NCI-H82 treated with DMSO at 0.1 percent for 48 hours (cell line): ENCODE results near the gene CAPNS2.
"Not testable (repeated sequence)": the region's sequence is repeated elsewhere in the genome, so short reads cannot be mapped to it uniquely, and the experiment has no call there.

Experiments
- DNase-seq: peaks from one replicate; lab custom pipeline; 2025; ENCODE audit not compliant: unreplicated experiment; lab: John Stamatoyannopoulos, UW

CAPNS2 gene

DNA sequence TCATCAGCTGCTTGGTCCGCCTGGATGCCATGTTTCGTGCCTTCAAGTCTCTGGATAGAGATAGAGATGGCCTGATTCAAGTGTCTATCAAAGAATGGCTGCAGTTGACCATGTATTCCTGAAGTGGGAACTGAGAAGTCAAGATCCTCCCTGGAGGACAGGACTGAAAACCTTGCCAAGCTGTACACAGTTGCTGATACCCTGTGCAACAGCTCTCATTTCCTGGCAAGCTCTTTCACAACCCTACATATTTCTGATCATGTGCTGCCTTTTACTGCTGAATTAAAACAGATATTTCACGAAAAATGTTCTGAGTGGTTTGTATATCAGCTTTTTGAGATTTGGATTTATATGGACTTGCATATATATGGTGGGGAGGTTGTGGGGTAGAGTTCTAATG, 898 bp downstream of the CAPNS2 start:
- DNase-seq, result no peak

DNA sequence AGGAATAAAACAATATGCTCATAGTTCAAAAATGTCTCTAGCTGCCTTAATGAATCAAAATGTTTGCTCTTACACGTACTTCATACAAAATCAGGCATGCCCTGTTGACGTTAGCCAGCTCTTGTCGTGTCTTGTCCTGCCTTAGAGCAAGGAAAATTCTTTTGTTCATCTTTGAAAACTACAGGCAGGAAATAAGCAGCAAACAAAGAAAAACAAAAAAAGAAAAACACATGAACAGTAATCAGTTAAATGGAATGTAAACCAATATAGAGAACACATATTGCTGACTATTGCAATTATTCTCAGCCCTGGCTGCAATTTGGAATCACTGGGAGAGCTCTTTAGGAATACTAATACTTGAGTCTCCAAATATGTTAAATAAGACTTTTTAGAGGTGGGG, 1.7 kb downstream of the CAPNS2 start:
- no peak for DNase-seq

DNA sequence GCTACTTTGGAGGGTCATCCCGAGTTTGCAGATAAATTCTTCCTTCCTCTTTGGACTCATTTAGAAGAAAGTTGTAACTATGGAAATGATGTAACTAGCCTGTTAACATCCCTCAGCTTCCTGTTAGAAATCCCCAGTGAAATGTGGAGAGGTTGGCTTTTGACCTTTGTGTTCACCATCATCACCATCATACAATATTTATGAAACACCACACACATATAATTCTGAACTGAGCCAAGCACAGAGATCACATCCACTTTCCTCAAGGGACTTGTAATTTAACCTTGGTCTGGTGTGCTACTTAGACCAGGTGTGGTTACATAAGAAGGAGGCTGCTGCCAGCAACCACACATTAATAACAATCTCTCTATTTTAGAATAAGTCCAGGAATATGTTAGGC, 2.5 kb downstream of the CAPNS2 start:
- DNase-seq, result no peak

DNA sequence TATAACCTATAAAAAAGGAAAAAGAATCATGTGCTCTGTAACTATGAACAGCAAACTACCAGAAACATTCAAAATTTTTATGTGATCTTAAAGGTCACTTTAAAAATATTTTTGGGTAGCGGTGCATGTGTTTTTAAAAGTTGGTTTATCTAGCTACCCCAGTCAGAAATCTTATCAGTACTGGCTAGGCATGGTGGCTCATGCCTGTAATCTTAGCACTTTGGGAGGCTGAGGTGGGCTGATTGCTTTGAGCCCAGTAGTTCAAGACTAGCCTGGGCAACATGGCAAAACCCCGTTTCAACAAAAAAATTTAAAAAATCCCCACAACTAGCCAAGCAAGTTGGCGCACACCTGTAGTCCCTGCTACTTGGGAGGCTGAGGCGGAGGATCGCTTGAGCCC, 3.7 kb downstream of the CAPNS2 start:
- DNase-seq, result no peak

DNA sequence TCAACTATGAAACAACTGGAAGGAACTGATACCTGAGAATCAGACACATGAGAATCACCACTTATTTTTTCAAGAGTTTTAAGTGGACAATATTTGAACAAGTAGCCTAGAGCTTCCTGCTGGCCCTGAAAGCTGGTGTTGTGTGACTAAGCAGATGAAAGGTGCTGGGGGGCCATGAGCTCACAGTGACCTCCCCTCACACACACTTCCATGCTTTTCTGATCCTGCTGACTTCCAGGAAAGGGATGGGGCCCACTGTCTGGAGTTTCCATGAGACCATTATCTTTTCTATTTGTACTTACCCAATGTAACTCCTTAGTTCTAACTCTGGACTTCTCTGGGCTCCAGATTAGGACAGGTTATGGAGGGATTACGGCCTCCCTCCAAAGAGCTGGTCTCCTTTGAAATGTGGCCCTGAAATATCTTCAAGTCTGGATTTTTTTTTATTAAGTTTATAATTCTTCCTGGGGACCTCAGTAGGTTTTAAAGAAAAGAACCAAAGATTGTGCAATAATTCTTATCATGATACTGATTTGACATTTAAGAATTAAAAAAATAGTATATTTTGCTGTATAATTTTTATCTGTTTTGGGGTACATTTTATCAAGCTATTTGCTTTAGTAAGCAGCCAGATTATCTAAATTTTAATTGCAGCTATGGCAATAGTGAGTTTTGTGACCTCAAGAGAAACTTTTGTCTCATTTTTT, 4.9 kb downstream of the CAPNS2 start:
- DNase-seq, result no peak

DNA sequence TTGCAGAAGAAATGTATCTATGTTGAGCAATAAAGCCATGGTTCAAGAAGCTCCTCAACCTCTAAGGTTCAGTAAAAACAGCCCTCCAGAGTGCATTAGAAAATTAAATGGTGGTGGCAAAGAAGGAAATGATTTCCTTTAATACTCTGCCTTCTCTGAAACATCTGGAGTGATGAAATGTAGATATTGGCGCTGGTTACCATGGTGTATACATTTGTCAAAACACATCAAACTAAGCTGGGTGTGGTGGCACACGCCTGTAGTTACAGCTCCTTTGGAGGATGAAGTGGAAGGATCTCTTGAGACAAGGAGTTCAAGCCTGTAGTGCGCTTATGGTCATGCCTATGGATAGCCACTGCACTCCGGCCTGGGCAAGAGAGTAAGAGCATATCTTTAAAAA, 6.0 kb downstream of the CAPNS2 start:
- no peak for DNase-seq

DNA sequence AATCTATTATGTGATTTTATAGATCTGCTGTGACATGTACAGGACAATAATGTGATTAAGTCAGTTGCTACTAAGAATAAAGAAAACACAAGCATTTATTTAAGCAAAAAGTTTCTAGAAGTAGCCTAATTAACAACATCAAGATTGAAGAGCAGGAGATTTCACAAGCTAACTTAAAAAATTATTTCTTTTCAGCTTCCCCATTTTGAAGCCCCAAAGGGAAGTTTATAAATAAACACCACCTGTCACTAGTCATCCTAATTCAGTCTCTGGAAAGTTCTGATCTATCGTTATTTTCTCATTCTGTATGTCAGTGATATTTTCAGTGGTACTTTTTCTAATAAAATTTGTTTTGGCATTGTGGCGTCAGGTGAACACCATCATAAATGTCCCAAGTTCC, 8.3 kb downstream of the CAPNS2 start:
- DNase-seq, result no peak

DNA sequence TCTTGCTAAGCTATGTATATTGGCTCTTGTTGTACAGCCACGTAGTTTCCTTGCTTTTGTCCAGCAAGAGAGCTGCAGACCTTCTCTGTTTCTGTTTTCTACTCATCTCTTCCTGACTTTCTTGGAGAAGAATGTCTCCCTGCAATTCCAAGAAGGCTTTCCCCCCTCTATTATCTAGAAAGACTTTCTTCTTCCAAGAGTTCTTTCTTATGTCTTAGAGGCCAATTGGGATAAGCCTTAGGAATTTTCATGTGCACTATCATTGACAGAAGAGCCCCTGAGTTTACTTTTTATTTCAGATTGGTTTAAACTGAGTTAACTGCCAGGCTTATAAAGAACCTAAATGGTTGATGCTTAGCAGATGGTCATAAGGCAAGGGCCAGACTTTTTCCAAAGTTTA, 9.0 kb downstream of the CAPNS2 start:
- DNase-seq, result no peak

DNA sequence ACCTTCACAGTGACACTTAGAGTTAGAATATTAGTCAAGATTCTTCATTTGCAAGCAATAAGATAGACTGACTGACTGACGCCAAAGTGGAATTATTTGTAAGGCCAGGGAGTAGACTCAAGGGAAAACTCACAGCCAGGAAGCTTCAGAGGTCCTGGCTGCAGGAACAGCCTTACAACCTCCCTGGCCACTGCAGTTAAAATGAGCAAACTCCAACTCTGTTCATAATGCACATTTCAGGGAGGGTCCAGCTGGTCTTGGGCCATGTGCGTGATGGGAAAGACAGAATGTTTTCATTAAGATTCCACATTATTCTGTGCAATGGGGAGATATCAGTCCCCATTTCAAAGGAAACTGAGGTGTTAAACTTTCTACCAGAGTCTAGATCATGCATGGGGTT, 9.9 kb downstream of the CAPNS2 start:
- DNase-seq, result no peak

DNA sequence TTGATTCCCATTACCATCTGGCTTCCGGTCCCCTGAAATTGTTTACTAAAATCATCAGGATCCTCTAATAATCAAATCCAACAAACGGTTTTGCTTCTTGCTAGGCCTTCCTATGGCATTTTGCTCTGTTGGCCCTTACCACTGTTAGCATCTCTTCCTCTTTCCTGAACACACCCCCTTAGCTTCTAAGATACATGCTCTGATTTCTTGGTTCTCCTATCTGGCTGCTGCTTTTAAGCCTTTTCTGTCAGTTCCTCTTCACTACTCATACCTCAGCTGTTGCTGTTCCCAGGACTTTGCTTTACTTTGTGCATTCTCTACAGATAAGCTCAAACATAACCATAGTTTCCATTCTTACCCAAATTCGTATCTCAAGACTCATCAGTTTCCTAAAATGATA, 11.4 kb downstream of the CAPNS2 start:
- no peak for DNase-seq

DNA sequence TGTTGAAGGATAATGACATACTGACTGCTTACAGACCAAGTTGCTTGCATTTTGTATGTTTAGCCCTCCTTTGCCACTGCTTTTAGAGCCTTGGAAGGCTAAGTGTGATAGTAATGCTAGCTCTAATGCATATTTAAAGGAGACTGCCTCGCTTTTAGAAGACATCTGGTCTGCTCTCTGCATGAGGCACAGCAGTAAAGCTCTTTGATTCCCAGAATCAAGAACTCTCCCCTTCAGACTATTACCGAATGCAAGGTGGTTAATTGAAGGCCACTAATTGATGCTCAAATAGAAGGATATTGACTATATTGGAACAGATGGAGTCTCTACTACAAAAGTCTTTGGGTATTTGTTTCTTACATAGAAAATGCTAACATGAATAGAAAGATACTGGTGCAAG, 19.1 kb downstream of the CAPNS2 start:
- DNase-seq, result no peak

DNA sequence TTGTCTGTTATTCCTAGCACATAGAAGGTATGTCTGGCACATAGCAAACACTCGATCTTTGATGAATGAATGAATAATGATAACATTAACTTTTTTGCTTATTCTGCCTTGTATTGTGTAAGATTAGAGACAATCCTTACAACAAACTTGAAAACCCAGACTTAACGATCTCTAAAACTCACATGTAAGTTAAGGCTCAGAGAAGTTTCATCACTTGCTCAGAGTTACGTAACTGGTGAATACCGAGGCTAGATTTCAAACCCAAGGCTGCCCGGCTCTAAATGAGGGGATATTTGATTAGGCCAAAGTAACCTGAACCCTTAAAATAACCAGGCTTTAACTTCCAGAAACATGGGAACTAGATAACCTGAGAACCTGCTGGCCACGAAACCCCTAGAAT, 22.3 kb downstream of the CAPNS2 start:
- no peak for DNase-seq

DNA sequence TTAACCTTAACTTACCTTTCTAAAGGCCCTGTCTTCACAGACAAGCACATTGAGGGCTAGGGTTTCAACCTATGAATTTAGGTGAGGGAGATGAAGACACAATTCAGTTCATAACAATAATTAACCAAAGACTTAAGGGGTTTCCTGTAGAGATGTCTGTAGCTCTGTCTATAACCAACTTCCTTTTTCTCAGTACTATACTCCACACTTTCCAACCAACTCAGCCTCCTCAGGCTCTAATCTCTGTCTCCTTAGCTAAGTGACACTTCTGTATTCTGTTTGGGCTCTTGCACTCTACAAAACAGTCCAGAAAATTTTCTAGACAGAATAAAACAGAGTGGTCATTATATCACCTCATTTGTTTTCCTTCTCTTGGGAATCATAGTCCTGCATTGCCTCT, 25.8 kb downstream of the CAPNS2 start:
- DNase-seq, result no peak

DNA sequence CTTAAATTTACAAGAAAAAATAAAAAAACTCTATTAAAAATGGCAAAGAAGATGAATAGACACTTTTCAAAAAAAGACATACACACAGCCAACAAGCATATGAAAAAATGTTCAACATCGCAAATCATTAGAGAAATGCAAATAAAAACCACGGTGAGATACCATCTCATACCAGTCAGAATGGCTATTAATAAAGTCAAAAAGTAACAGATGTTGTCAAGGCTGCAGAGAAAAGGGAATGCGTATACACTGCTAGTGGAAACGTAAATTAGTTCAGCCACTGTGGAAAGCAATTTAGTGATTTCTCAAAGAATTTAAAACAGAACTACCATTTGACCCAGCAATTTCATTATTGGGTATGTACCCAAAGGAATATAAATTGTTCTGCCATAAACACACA, 31.4 kb downstream of the CAPNS2 start:
- no peak for DNase-seq

DNA sequence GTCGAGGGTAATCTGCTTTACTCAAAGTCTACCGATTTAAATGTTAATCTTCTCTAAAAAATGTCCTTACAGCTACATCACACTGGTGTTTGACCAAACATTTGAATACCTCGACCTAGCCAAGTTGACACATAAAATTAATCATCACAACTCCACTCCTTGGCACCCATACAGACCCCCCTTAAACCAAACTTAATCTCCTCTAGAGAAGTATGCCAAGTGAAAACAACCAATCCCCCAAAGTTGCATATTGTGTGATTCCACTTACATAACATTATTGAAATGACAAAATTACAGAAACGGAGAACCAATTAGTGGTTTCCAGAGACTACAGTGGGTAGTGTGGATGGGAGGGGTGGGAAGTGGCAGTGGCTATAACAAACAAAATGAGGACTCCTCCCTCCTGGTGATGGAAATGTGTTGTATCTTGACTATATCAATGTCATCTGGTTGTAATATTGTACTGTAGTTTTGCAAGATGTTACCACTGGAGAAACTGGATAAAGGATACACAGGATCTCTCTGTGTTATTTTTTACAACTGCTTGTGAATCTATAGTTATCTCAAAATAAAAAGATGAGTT, 39.4 kb downstream of the CAPNS2 start:
- no peak for DNase-seq

DNA sequence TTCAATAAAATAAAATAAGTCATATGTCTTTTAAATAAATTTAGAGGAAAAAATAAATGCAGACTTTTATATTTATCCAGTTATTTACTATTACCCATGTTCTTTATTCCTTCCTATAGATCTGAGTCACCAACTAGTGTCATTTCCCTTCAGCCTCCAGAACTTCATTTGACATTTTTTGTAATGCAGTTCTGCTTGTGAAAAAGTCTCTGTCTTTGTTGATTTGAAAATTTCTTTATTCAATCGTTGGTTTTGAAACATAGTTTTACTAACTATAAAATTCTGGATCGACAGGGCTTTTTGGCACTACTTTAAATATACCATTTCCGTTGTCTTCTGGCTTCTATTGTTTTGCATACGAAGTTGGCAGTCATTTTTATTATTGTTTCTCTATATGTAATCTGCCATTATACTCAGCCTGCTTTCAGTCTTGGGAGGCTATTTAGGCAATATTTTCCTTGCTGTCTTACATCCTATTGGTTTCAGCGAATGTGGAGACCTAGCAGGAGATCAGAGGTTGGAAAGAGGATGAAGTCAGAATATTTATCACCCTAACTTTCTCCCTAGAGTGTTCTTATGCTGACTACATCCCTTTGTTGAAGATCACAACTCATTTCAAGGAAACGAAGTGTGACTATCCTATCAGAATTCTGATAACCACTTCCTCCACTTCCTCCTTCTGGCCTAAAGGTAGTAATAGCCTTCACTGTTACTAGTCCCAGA, 47.3 kb downstream of the CAPNS2 start:
- DNase-seq, result no peak

DNA sequence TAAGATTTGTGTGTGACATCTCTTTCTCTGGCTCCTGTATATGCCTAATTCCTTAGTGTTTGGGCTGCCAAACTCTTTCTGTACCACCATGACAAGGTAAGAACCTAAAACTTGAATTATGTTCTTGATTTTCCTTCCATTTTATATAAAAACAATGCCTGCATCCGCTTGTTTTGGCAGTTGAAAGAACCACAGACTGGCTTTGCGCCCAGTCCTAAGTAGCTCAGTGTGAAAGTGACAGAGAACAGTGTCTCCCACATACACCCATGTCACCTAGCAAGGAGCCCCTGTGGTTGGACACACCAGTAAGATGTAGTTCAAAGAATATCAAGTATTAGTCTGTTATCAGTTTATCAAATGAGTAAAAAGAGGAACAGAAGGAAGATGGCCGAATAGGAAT, 48.6 kb downstream of the CAPNS2 start:
- no peak for DNase-seq

DNA sequence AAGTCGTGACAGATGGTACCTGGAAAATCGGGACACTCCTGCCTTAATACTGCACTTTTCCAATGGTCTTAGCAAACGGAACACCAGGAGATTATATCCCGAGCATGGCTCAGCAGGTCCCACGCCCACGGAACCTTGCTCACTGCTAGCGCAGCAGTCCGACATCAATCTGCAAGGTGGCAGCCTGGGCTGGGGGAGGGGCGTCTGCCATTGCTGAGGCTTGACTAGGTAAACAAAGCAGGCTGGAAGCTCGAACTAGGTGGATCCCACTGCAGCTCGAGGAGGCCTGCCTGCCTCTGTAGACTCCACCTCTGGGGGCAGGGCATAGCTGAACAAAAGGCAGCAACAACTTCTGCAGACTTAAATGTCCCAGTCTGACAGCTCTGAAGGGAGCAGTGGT, 49.2 kb downstream of the CAPNS2 start:
- DNase-seq, result not testable (repeated sequence)
